GM12864 (cell line): ENCODE measurements around the gene SPDEF.

Source experiments
- DNase-seq: peaks from one replicate; pipeline ENCODE4 v3.0.0-alpha.2; 2011; ENCODE audit warnings: low read depth
- H3K4me3 ChIP-seq: 2 replicates; pipeline ENCODE4 v1.5.1; 2011; ENCODE audit warnings: mild to moderate bottlenecking, low read depth, low read length, control low read depth
- CTCF ChIP-seq: IDR thresholded peaks from 2 replicates; pipeline ENCODE4 v1.5.1; 2011; ENCODE audit warnings: low read depth, mild to moderate bottlenecking, moderate library complexity, low read length, control low read depth, inconsistent platforms; ENCODE audit errors: missing control alignments

SPDEF gene

DNA sequence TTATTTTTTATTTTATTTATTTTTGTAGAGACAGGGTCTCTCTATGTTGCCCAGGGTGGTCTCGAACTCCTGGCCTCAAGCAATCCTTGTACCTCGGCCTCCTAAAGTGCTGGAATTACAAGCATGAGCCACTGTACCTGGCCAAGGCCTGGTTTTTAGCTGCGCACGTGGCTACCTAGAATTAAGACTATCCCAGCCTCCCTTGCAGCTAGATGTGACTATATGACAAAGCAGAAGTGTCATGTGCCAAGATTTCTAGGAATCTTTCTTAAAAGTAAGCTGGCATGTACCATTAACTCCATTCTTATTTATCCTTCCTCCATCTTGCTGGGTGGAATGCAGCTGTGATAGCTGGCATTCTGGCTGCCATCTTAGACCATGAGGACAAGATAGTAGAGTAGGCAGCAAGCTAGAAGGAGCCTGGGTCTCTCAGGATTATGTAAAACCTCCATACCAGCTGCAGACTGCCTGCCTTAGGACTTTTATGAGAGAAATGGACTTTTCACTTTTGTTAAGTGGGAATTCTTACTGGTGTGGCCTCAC is 2.1 kb upstream of the SPDEF start:
- no peak for DNase-seq
- H3K4me3 ChIP-seq, result no peak overlapping the region
- TF ChIP-seq CTCF, result no peak

DNA sequence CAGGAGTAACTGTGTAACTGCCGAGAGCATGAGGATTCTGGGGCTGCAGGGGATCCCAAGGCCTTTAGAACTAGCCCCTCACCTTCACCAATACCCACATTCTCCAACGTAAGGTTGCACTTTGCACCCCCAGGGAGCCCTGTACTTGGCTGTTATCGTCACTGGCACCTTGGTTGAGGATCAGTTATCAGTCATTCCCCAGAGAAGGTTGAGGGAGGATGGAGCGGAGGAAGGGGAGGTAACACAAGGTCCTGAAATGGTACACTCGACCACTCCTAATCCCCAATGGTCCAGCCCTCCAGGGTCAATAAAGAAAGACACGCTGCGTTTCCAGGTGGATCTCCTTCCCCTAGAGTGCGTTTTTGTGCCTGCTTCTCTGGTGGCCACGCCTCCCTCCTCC is 1.1 kb upstream of the SPDEF start:
- no peak for TF ChIP-seq CTCF
- H3K4me3 ChIP-seq, result no peak overlapping the region
- DNase-seq, result no peak

GRCh38 chr6:34556493-34556892 is 364 bp upstream of the SPDEF start:
- TF ChIP-seq CTCF, result no peak
- H3K4me3 ChIP-seq, result no peak overlapping the region

DNA sequence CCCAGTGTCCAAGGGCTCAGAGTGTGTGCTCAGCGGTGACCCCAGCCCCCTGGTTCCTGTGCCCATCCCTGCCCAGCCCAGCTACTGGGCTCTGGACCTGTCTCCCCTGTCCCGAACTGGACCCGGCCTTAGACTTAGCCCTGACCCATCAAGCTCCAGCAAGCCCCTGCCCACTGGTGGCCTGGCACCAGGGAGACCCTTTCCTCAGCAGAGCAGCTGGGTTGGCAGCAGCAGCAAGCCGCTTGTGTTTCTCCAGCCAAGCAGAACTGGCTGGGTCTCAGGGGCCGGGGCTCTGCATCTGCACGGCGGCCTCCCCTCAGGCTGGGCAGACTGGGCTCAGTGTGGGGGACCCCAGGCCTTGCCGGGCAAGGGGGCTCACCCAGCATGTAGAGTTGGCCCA is 801 bp downstream of the SPDEF start:
- DNase-seq, result no peak
- H3K4me3 ChIP-seq, result no peak overlapping the region
- TF ChIP-seq CTCF, result no peak

More at GRCh38 chr6:34556493-34556892, 364 bp upstream of the SPDEF start:
- DNase-seq, result no peak

DNA sequence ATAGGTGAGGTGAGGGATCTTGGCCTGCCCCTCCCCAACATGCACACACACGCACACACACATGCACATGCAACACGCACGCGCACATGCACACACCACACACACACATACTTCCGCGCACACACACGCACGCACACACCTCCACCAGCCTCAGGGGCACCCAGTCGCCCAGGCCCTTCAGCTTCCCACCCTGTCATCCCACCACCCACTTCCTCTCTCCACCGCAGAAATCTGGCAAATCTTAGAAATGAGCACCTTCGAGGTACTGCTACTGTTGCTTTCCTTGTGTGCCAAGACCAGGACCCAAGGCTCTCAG is 1.2 kb downstream of the SPDEF start:
- no peak for DNase-seq
- TF ChIP-seq CTCF, result no peak
- no peak overlapping the region for H3K4me3 ChIP-seq

- no peak for TF ChIP-seq CTCF
- no peak for DNase-seq
- H3K4me3 ChIP-seq, result no peak overlapping the region
These were observed 1.7 kb downstream of the SPDEF start for GRCh38 chr6:34554291-34555006.

DNA sequence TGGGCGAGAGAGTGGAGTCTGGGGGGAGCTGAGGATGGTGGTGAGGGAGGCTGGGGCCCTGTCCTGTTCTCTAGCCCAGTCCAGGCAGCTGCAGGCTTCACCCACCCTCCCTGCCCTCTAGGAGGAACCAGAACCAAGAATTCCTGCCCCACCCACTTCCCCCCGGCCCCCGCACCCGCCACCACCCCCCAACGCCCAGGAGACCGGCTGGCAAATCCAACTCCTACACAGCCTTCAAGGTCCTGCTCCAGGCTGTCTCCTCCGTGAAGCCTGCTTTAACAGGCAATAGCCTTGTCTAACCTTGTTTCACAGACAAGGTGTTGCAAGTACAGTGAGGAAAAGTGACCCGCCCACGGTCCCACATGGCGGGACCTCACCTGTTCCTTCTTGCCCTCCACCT is 2.4 kb downstream of the SPDEF start:
- TF ChIP-seq CTCF, result no peak
- no peak for DNase-seq
- H3K4me3 ChIP-seq, result no peak overlapping the region
